ENCODE results near the gene PIP5K1C. TPM values are rescaled to one million over a fixed set of nuclear protein-coding genes. Genes with fewer than 3 reads are reported as not detected.
A peak's percentile ranks its signal among the peaks of the same experiment; 100 is the strongest.

Gene PIP5K1C
- total and polyA plus RNA-seq, 10 of the 15 experiments (the other 5 are each of a cell fraction or from before 2014, with no cell fraction given) = 0.39 to 19.6 (median 5.3) TPM

GRCh38 chr19:3700242-3701032 is at the start of gene PIP5K1C (continued):
- TF ChIP-seq REST (IDR thresholded peaks at IDR 0.05; ENCODE audit: low read depth, low read length) (no peak), SP1 (IDR thresholded peaks at IDR 0.05; ENCODE audit: low read depth, low read length) (peak; percentile 80), CUX1 (IDR thresholded peaks at IDR 0.05; ENCODE audit: insufficient replicate concordance, low read depth, low read length) (no peak), EGR1 (IDR thresholded peaks at IDR 0.05; ENCODE audit: borderline replicate concordance in 1 of 2, low read depth in 2 of 2, low read length in 2 of 2) (peak in 1 of 2 experiments; percentile 73; a peak in 2 of 3 replicates), KAT2A (conservative IDR thresholded peaks at IDR 0.05; ENCODE audit: control insufficient read depth, low read depth, low read length) (no peak), RBBP5 (conservative IDR thresholded peaks at IDR 0.05) (no peak), SMC3 (IDR thresholded peaks at IDR 0.05; ENCODE audit: borderline replicate concordance, low read length) (peak; percentile 75; the same call in 1 of the 2 replicates), HDGF (IDR thresholded peaks at IDR 0.05) (no peak), PBX3 (IDR thresholded peaks at IDR 0.05; ENCODE audit: insufficient replicate concordance, low read depth, low read length) (peak; percentile 84), DPF2 (IDR thresholded peaks at IDR 0.05) (0 out of 2 replicates have a peak, but pooled peaks have one; percentile 20), RAD21 (IDR thresholded peaks at IDR 0.05; ENCODE audit: insufficient read depth, low read depth, low read length) (peak; percentile 78), ATF3 (IDR thresholded peaks at IDR 0.05; ENCODE audit: borderline replicate concordance, extremely low read depth, low read depth, low read length) (no peak), MYC (IDR thresholded peaks at IDR 0.05; ENCODE audit: insufficient read depth, insufficient read length, insufficient replicate concordance, low read length, severe bottlenecking) (no peak), BHLHE40 (IDR thresholded peaks at IDR 0.05; ENCODE audit: borderline replicate concordance in 1 of 2, low read depth in 2 of 2, low read length in 1 of 2) (peak in 1 of 2 experiments; percentile 54; a peak in 1 of 4 replicates)
